Trophoblast cell (in vitro differentiated cells and primary cell): ENCODE data around the gene ZNF841. TPM values are rescaled to one million over a fixed set of nuclear protein-coding genes. Genes with fewer than 3 reads are reported as not detected.

ENCODE experiments used
- DNase-seq, 2 donors: peaks; one replicate each; pipeline ENCODE4 v3.0.0-alpha.2; 2016
- H2AFZ ChIP-seq: 2 replicates; pipeline ENCODE4 v1.6.1; 2013; ENCODE audit warnings: low read length, moderate library complexity, mild to moderate bottlenecking; ENCODE audit not compliant: insufficient read depth, poor library complexity
- H2AK5ac ChIP-seq: 2 replicates; pipeline ENCODE4 v1.6.1; 2013; ENCODE audit warnings: mild to moderate bottlenecking, low read length
- H2BK120ac ChIP-seq: 2 replicates; pipeline ENCODE4 v1.6.1; 2013; ENCODE audit warnings: low read length, mild to moderate bottlenecking, moderate library complexity; ENCODE audit not compliant: insufficient read depth, poor library complexity
- H2BK12ac ChIP-seq: 2 replicates; pipeline ENCODE4 v1.6.1; 2013; ENCODE audit warnings: mild to moderate bottlenecking, low read length, moderate library complexity
- H2BK5ac ChIP-seq: 2 replicates; pipeline ENCODE4 v1.6.1; 2013; ENCODE audit warnings: low read length, low read depth, moderate library complexity, mild to moderate bottlenecking; ENCODE audit not compliant: poor library complexity
- H3K14ac ChIP-seq: 2 replicates; pipeline ENCODE4 v1.6.1; 2013; ENCODE audit warnings: mild to moderate bottlenecking, low read length
- H3K18ac ChIP-seq: 2 replicates; pipeline ENCODE4 v1.6.1; 2013; ENCODE audit warnings: mild to moderate bottlenecking, low read length
- H3K23ac ChIP-seq: 2 replicates; pipeline ENCODE4 v1.6.1; 2013; ENCODE audit warnings: low read length
- H3K27ac ChIP-seq: 2 replicates; pipeline ENCODE4 v1.5.1; 2013; ENCODE audit warnings: low read depth, mild to moderate bottlenecking, inconsistent platforms, low read length, moderate library complexity
- H3K27me3 ChIP-seq: 2 replicates; pipeline ENCODE4 v1.6.1; 2013; ENCODE audit warnings: inconsistent platforms, mild to moderate bottlenecking, low read length, moderate library complexity; ENCODE audit not compliant: insufficient read depth
- H3K36me3 ChIP-seq, 2 experiments: 1 replicate in 1 of 2; 2 replicates in 1 of 2; pipeline ENCODE4 v1.6.1; 2013; ENCODE audit warnings: low read length in 2 of 2, mild to moderate bottlenecking in 2 of 2, moderate library complexity in 1 of 2; ENCODE audit not compliant: insufficient read depth in 2 of 2, control insufficient read depth in 1 of 2
- H3K4ac ChIP-seq: 2 replicates; pipeline ENCODE4 v1.6.1; 2013; ENCODE audit warnings: low read depth, mild to moderate bottlenecking, low read length, moderate library complexity
- H3K4me1 ChIP-seq, 2 experiments: 1 replicate in 1 of 2; 2 replicates in 1 of 2; pipeline ENCODE4 v1.6.1; 2013; ENCODE audit warnings: low read length in 2 of 2, mild to moderate bottlenecking in 2 of 2, moderate library complexity in 1 of 2; ENCODE audit not compliant: insufficient read depth in 2 of 2, control insufficient read depth in 1 of 2
- H3K4me2 ChIP-seq: 2 replicates; pipeline ENCODE4 v1.6.1; 2013; ENCODE audit warnings: inconsistent platforms, mild to moderate bottlenecking, low read length, moderate library complexity
- H3K4me3 ChIP-seq: 2 replicates; pipeline ENCODE4 v1.5.1; 2013; ENCODE audit warnings: mild to moderate bottlenecking, low read depth, low read length, inconsistent platforms
- H3K79me1 ChIP-seq: one replicate; pipeline ENCODE4 v1.6.1; 2013; ENCODE audit warnings: low read length
- H3K79me2 ChIP-seq: 2 replicates; pipeline ENCODE4 v1.6.1; 2013; ENCODE audit warnings: low read length, mild to moderate bottlenecking; ENCODE audit not compliant: control insufficient read depth, insufficient read depth, poor library complexity
- H3K9ac ChIP-seq: 2 replicates; pipeline ENCODE4 v1.6.1; 2013; ENCODE audit warnings: mild to moderate bottlenecking, low read length
- H3K9me3 ChIP-seq: 2 replicates; pipeline ENCODE4 v1.6.1; 2013; ENCODE audit warnings: low read depth, mild to moderate bottlenecking, control low read depth, inconsistent platforms, low read length; ENCODE audit not compliant: insufficient read depth
- H4K12ac ChIP-seq: 2 replicates; pipeline ENCODE4 v1.6.1; 2013; ENCODE audit warnings: low read depth, mild to moderate bottlenecking, low read length, moderate library complexity
- H4K8ac ChIP-seq: 2 replicates; pipeline ENCODE4 v1.6.1; 2013; ENCODE audit warnings: low read depth, mild to moderate bottlenecking, low read length, moderate library complexity
- H4K91ac ChIP-seq: one replicate; pipeline ENCODE4 v1.6.1; 2013; ENCODE audit warnings: low read depth, mild to moderate bottlenecking, low read length, moderate library complexity
- WGBS: extraction: QIAGEN DNeasy Blood & Tissue Kit; methylation state at CpG from one replicate; pipeline ENCODE4 v1.1.7; 2013; ENCODE audit warnings: missing lambda C conversion rate; ENCODE audit not compliant: insufficient read length, insufficient coverage; ENCODE audit errors: extremely low coverage; 5-methylcytosine and 5-hydroxymethylcytosine counted together
- polyA plus RNA-seq: library from polyadenylated mRNA; stranded (reverse); fragments of 200-250 nt; gene quantifications from 2 replicates; pipeline ENCODE4 v1.2.3, GENCODE V29; 2013

The ZNF841 gene
- polyA plus RNA-seq = 15.2 and 15.4 TPM in 2 replicates

GRCh38 chr19:52095172-52096014 is at the start of gene ZNF841:
Gene ZNF841 (minus strand): TSS chr19:52095765. CDS start chr19:52084801, 10,964 bp downstream.
- Histone ChIP-seq H4K12ac (peak within 1 kb of the TSS; percentile 58), H3K4me2 (peak within 1 kb of the TSS; percentile 75), H3K9me3 (peaks cover 11% of the 10 kb centered on the region), H3K4me1 (no peaks in the 10 kb centered on the region), H4K91ac (peak within 1 kb of the TSS; percentile 79), H3K14ac (peak within 1 kb of the TSS; percentile 69), H2BK12ac (no peak within 1 kb of the TSS), H3K27me3 (no peaks in the 10 kb centered on the region), H2AFZ (peak within 1 kb of the TSS; percentile 50), H2AK5ac (peak within 1 kb of the TSS; percentile 77), H3K9ac (peak within 1 kb of the TSS; percentile 89), H3K79me1 (peaks cover 6% of the 10 kb centered on the region), H3K27ac (no peak within 1 kb of the TSS), H4K8ac (peak within 1 kb of the TSS; percentile 89), H3K23ac (no peak within 1 kb of the TSS), H3K36me3 (peaks cover 8 to 13% of the 10 kb centered on the region in 2 experiments), H2BK120ac (peak within 1 kb of the TSS; percentile 81), H3K79me2 (peaks cover 5% of the 10 kb centered on the region), H3K4ac (peak within 1 kb of the TSS; percentile 49), H3K18ac (peak within 1 kb of the TSS; percentile 46), H2BK5ac (peak within 1 kb of the TSS; percentile 64), H3K4me3 (peak within 1 kb of the TSS; percentile 90)
- peak; percentile 92 to 95 for DNase-seq
- no CpG with 5 or more reads among the region's 59 CpGs for WGBS

GRCh38 chr19:52142001-52142595 is 46.5 kb upstream of the ZNF841 start:
- no peak overlapping the region for H3K27ac ChIP-seq
- no peak overlapping the region for H3K9ac ChIP-seq
- H2AK5ac ChIP-seq = no peak overlapping the region
- no peak overlapping the region for H3K23ac ChIP-seq
- no peak overlapping the region for H2BK120ac ChIP-seq
- no peak overlapping the region for H3K4me2 ChIP-seq
- H4K91ac ChIP-seq = no peak overlapping the region
- no peak overlapping the region for H4K8ac ChIP-seq
- H3K4me3 ChIP-seq = no peak overlapping the region
- DNase-seq = peak; percentile 88 to 96
- no peak overlapping the region for H2AFZ ChIP-seq
- no peaks in the 10 kb centered on the region for H3K4me1 ChIP-seq
- H3K79me1 ChIP-seq = peaks cover 9% of the 10 kb centered on the region
- no peak overlapping the region for H2BK5ac ChIP-seq
- H3K27me3 ChIP-seq = no peaks in the 10 kb centered on the region
- H3K18ac ChIP-seq = no peak overlapping the region
- no CpG with 5 or more reads among the region's 3 CpGs for WGBS
- H3K14ac ChIP-seq = no peak overlapping the region
- H3K36me3 ChIP-seq = no peaks in the 10 kb centered on the region
- H2BK12ac ChIP-seq = no peak overlapping the region
- no peak overlapping the region for H4K12ac ChIP-seq
- no peak overlapping the region for H3K4ac ChIP-seq
- peaks cover 6% of the 10 kb centered on the region for H3K9me3 ChIP-seq
- peaks cover 9% of the 10 kb centered on the region for H3K79me2 ChIP-seq

- Histone ChIP-seq H2AK5ac (no peak overlapping the region), H3K4me1 (no peaks in the 10 kb centered on the region), H2BK5ac (no peak overlapping the region), H3K79me1 (peaks cover 9% of the 10 kb centered on the region), H3K79me2 (peaks cover 9% of the 10 kb centered on the region), H3K4me2 (no peak overlapping the region), H3K9ac (no peak overlapping the region), H3K9me3 (peaks cover 3% of the 10 kb centered on the region), H4K12ac (no peak overlapping the region), H2AFZ (no peak overlapping the region), H3K36me3 (no peaks in the 10 kb centered on the region), H3K14ac (no peak overlapping the region), H3K4ac (no peak overlapping the region), H2BK120ac (no peak overlapping the region), H3K23ac (no peak overlapping the region), H3K27ac (no peak overlapping the region), H3K4me3 (no peak overlapping the region), H2BK12ac (no peak overlapping the region), H3K27me3 (no peaks in the 10 kb centered on the region), H3K18ac (no peak overlapping the region), H4K8ac (no peak overlapping the region), H4K91ac (no peak overlapping the region)
- DNase-seq = no peak
- WGBS = no CpG with 5 or more reads among the region's 2 CpGs
Observed at GRCh38 chr19:52141203-52141602, 45.6 kb upstream of the ZNF841 start.

GRCh38 chr19:52140032-52140710 is 44.6 kb upstream of the ZNF841 start:
- Histone ChIP-seq H2BK5ac (no peak overlapping the region), H3K79me1 (peaks cover 9% of the 10 kb centered on the region), H4K12ac (no peak overlapping the region), H3K4me2 (peak overlapping the region; percentile 93), H3K4ac (no peak overlapping the region), H3K18ac (no peak overlapping the region), H3K4me3 (no peak overlapping the region), H2AFZ (no peak overlapping the region), H2BK120ac (no peak overlapping the region), H3K4me1 (no peaks in the 10 kb centered on the region), H3K9ac (no peak overlapping the region), H3K27me3 (no peaks in the 10 kb centered on the region), H2BK12ac (no peak overlapping the region), H3K23ac (no peak overlapping the region), H3K79me2 (peaks cover 9% of the 10 kb centered on the region), H2AK5ac (no peak overlapping the region), H3K14ac (no peak overlapping the region), H4K91ac (no peak overlapping the region), H4K8ac (no peak overlapping the region), H3K27ac (no peak overlapping the region), H3K9me3 (peaks cover 5% of the 10 kb centered on the region), H3K36me3 (peaks cover 0 to 2% of the 10 kb centered on the region in 2 experiments)
- DNase-seq = peak in 1 of 2 donors; percentile 5
- WGBS = no CpG with 5 or more reads among the region's 22 CpGs
